ENCODE data around the gene HAUS3. TPM values are rescaled to one million over a fixed set of nuclear protein-coding genes. Genes with fewer than 3 reads are reported as not detected.
A peak's percentile ranks its signal among the peaks of the same experiment; 100 is the strongest.

Gene HAUS3
- total and polyA plus RNA-seq, 8 donors: 5.5 to 37.4 (median 8.9) TPM

DNA sequence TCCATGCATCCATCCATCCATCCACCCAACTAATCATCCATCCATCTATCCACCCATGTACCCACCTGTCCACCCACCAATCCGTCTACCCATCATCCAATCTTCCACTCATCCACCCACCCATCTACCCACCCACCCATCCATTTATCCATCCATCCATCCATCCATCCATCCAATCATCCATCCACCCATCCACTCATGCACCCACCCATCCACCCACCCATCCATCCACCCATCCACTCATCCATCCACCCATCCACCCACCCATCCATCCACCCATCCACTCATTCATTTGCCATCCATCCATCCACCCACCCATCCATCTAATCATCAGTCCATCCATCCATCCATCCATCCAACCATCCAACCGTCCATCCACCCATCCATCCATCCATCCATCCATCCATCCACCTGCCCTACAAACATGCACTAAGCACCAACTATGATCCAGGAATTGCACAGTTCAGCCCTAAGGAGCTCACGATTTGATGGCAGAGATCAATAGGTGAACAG lies 41.3 kb upstream of the HAUS3 start:
- intact Hi-C loops (cut with DNase I; ENCODE audit: low total_unique reads): no loop called here
- no peak for DNase-seq

DNA sequence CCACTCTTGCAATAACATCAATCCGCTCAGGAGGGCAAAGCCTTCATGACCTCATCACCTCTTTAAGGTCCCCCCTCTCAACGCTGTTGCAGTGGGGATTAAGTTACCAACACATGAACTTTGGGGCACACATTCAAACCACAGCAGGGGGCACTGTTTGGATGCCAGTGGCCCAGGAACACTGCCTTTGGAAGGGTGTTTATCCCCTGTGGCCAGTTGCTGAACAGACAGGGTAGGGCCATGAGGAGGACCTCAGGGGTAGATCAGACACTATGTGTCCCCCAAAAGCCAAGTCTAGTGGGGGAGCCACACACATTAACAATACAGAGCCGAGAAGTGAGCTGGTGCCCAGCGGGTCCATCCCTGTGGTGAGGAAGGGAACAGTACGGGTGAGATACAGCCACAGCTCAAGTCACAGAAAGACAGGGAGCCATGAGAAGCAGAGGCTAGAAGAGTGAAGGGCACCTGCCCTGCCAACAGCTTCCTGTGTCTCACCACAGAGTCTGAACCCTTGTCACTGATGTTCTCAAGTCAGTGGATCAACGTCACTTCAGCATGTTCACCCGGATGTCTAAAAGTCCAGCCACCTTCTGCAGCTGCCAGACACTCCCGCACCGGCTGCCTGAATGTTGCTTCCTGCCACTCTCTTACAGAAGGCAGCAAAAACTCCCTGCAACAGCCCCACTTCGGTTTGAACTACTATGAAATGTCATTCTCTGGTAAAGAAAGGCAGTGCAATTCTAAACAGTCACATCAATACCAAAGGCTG lies 39.8 kb upstream of the HAUS3 start:
- no peak overlapping the region for H3K4me3 ChIP-seq
- no peak for TF ChIP-seq EP300 (IDR thresholded peaks at IDR 0.05)
- TF ChIP-seq, protein P1, sequence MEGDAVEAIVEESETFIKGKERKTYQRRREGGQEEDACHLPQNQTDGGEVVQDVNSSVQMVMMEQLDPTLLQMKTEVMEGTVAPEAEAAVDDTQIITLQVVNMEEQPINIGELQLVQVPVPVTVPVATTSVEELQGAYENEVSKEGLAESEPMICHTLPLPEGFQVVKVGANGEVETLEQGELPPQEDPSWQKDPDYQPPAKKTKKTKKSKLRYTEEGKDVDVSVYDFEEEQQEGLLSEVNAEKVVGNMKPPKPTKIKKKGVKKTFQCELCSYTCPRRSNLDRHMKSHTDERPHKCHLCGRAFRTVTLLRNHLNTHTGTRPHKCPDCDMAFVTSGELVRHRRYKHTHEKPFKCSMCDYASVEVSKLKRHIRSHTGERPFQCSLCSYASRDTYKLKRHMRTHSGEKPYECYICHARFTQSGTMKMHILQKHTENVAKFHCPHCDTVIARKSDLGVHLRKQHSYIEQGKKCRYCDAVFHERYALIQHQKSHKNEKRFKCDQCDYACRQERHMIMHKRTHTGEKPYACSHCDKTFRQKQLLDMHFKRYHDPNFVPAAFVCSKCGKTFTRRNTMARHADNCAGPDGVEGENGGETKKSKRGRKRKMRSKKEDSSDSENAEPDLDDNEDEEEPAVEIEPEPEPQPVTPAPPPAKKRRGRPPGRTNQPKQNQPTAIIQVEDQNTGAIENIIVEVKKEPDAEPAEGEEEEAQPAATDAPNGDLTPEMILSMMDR (IDR thresholded peaks at IDR 0.05): no peak
- TF ChIP-seq POLR2AphosphoS5 (IDR thresholded peaks at IDR 0.05): peak in 2 of 3 donors; percentile 22 to 57
- TF ChIP-seq POLR2A (IDR thresholded peaks at IDR 0.05): no peak
- H3K9me3 ChIP-seq: no peaks in the 10 kb centered on the region
- H3K36me3 ChIP-seq: no peaks in the 10 kb centered on the region
- no peaks in the 10 kb centered on the region for H3K27me3 ChIP-seq
- peak; percentile 51 to 78 for DNase-seq
- WGBS, 5 donors: 60 to 78% (median 66%) methylated on average over 8 to 10 of the region's 10 CpGs
- intact Hi-C loops (cut with DNase I; ENCODE audit: low total_unique reads): no loop called here
- H3K4me1 ChIP-seq: no peaks in the 10 kb centered on the region
- peak overlapping the region in 4 of 5 donors; percentile 3 to 51 (median 14) for H3K27ac ChIP-seq

More for the DNA sequence above, 41.3 kb upstream of the HAUS3 start:
- Histone ChIP-seq H3K27ac (no peak overlapping the region), H3K36me3 (peaks cover 0 to 4% (median 0%) of the 10 kb centered on the region in 4 donors), H3K9me3 (no peaks in the 10 kb centered on the region), H3K4me3 (no peak overlapping the region), H3K4me1 (no peaks in the 10 kb centered on the region), H3K27me3 (no peaks in the 10 kb centered on the region)
- WGBS, 5 donors: 93 to 97% (median 96%) methylated on average over 3 of the region's 3 CpGs
- TF ChIP-seq EP300 (IDR thresholded peaks at IDR 0.05): no peak
- no peak for TF ChIP-seq POLR2AphosphoS5 (IDR thresholded peaks at IDR 0.05)
- TF ChIP-seq, protein P1 (IDR thresholded peaks at IDR 0.05): no peak
- no peak for TF ChIP-seq POLR2A (IDR thresholded peaks at IDR 0.05)

- WGBS, 5 donors: 50 to 70% (median 63%) methylated on average over 13 of the region's 13 CpGs
- Histone ChIP-seq H3K9me3 (no peaks in the 10 kb centered on the region), H3K4me1 (no peaks in the 10 kb centered on the region), H3K36me3 (no peaks in the 10 kb centered on the region), H3K4me3 (no peak overlapping the region), H3K27me3 (no peaks in the 10 kb centered on the region), H3K27ac (peak overlapping the region in 3 of 5 donors; percentile 3 to 51 (median 10))
- no peak for TF ChIP-seq POLR2A (IDR thresholded peaks at IDR 0.05)
- TF ChIP-seq, protein P1 (IDR thresholded peaks at IDR 0.05): peak in 2 of 7 experiments; percentile 19 to 39
- intact Hi-C loops (cut with DNase I; ENCODE audit: low total_unique reads): no loop called here
- DNase-seq: peak in 1 of 2 donors; percentile 65
Observed at GRCh38 chr4:2280531-2281300, 38.8 kb upstream of the HAUS3 start.

- WGBS, 5 donors: 87 to 97% (median 96%) methylated on average over 9 of the region's 9 CpGs
- H3K4me3 ChIP-seq: no peak overlapping the region
- no peaks in the 10 kb centered on the region for H3K27me3 ChIP-seq
- H3K4me1 ChIP-seq: no peaks in the 10 kb centered on the region
- intact Hi-C loops (cut with DNase I; ENCODE audit: low total_unique reads): no loop called here
- TF ChIP-seq POLR2A (IDR thresholded peaks at IDR 0.05) (no peak), EP300 (IDR thresholded peaks at IDR 0.05) (no peak), POLR2AphosphoS5 (IDR thresholded peaks at IDR 0.05) (no peak)
- TF ChIP-seq, protein P1 (IDR thresholded peaks at IDR 0.05): no peak
- H3K36me3 ChIP-seq: peaks cover 0 to 9% (median 0%) of the 10 kb centered on the region in 4 donors
- no peak overlapping the region for H3K27ac ChIP-seq
- no peak for DNase-seq
- H3K9me3 ChIP-seq: no peaks in the 10 kb centered on the region
Observed at GRCh38 chr4:2277956-2278355, 36.0 kb upstream of the HAUS3 start.
